ENCODE measurements around the gene TRIO. TPM values are rescaled to one million over a fixed set of nuclear protein-coding genes. Genes with fewer than 3 reads are reported as not detected.

The TRIO gene
- total RNA-seq, 4 donors from 2014 or later, result 21.2 to 105 (median 47.6) TPM

DNA sequence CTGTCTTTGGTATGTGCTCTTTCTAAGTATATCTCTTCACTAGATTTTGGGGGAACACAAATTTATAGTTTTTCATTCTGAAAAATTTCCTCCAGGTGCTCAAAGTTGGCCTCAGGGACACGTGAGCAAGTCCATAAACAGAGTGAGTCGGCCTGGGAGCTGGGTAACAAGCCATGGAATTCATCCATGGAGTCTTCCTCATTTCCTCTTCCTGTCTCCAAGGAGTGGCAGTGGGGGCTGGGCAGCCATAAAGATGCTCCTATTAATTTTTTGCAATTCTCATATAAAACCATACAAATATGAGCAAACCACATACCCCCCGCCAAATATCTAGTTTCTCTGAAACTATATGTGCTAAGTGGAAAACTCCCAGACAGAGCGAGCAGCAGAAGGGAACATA is 301.9 kb downstream of the TRIO start:
- no peak for DNase-seq
- Histone ChIP-seq H3K27me3 (no peaks in the 10 kb centered on the region), H3K9me3 (no peaks in the 10 kb centered on the region), H3K27ac (peak overlapping the region in 3 of 4 donors; percentile 12 to 69 (median 42)), H3K4me1 (peaks cover 0 to 48% (median 23%) of the 10 kb centered on the region in 3 donors), H3K36me3 (peaks cover 0 to 11% (median 0%) of the 10 kb centered on the region in 3 donors), H3K4me3 (no peak overlapping the region)
- WGBS, 2 donors, result 72 to 95% methylated on average over 2 to 4 of the region's 4 CpGs
- intact Hi-C loops (cut with DNase I), result no loop called here
- TF ChIP-seq POLR2A (IDR thresholded peaks at IDR 0.05) (no peak), CTCF (IDR thresholded peaks at IDR 0.05) (no peak)

DNA sequence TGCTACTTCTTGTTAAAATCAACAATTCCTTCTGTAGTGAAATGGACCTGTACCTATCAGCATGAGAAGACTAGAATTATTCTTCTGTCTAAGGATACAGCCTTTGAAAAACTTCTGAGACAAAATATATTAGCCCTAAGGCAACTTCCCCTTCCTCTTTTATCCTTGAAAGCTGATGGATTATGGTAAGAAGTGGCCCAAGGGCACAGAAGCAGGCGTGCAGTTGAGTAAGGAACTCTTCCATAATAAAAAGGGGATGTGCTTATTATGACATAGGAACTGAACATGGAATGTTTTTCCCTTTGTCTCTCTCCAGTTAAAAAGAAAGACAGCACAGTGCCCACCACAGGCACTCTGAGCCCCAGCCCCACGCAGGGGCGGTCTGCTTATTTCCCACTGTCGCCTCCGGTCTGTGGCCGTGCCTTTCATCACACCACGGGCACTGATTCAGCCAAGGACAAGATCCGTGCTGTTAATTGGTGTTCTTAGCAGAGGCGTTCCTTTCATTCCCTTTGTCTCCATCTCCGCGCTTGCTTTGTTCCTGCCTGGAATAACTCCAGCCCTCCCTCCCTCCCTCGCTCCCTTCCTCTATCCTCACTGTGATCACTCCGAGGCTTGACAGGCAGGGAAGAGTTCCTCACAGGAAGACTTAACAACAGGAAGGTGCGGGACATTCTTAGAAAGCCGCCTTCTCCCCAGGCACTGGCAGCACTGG is 302.6 kb downstream of the TRIO start:
- intact Hi-C loops (cut with DNase I), result no loop called here
- no peak for DNase-seq
- H3K27me3 ChIP-seq, result no peaks in the 10 kb centered on the region
- H3K27ac ChIP-seq, result peak overlapping the region in 3 of 4 donors; percentile 42 to 69 (median 42)
- TF ChIP-seq CTCF (IDR thresholded peaks at IDR 0.05) (no peak), POLR2A (IDR thresholded peaks at IDR 0.05) (no peak)
- peaks cover 0 to 48% (median 23%) of the 10 kb centered on the region in 3 donors for H3K4me1 ChIP-seq
- 36 to 47% methylated on average over 12 to 15 of the region's 15 CpGs for WGBS, 2 donors
- H3K9me3 ChIP-seq, result no peaks in the 10 kb centered on the region
- peaks cover 0 to 6% (median 0%) of the 10 kb centered on the region in 3 donors for H3K36me3 ChIP-seq
- peak overlapping the region in 1 of 4 donors; percentile 4 for H3K4me3 ChIP-seq

DNA sequence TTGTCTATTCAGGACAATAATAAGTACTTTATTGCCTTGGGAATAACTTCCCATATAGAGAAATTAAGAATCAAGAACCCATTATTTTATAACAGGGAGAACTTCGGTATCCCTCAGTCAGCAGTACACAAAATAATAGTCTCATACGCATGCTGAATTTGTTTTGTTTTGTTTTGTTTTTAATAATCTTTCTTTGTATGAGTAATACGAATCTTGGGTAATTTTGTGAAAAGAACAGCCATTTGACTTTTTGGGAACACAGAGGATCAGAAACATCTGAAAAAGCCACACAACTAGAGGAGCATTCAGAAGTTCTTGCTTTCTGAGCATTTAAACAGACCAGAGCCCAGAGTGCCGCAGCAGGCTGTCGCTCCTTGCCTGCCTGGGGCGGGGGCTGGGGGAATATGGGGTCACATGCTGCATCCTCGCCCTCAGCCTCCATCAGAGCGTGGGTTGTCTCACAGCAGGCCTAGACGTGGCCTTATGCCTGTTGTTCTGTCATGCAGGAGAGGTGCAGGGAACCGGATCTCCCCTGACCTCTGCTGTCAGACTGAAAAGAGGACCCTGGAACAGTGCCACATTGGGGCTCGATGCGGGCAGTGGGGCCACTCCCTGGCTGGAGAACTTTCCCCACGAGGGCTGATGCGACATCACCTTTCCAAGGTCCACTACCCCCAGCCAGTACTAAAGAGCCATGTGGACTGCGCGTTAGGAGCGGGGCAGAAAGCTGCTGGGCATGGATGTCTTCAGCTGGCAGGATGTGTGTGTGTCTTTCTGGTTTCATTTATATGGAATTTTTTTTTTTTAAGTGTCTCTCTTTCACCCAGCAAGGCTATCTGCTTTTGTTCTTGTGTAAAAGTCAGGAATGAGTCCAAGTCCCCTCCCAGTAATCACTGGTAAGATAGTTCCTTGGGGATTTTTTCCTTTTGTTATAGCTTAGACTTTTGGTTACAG is 305.1 kb downstream of the TRIO start:
- H3K27ac ChIP-seq, result peak overlapping the region; percentile 48 to 89 (median 72)
- peaks cover 0 to 6% (median 0%) of the 10 kb centered on the region in 3 donors for H3K36me3 ChIP-seq
- 70 to 85% methylated on average over 11 to 12 of the region's 17 CpGs for WGBS, 2 donors
- H3K27me3 ChIP-seq, result no peaks in the 10 kb centered on the region
- TF ChIP-seq CTCF (IDR thresholded peaks at IDR 0.05), result no peak
- no peak for TF ChIP-seq POLR2A (IDR thresholded peaks at IDR 0.05)
- H3K4me1 ChIP-seq, result peaks cover 3 to 60% (median 29%) of the 10 kb centered on the region in 3 donors
- H3K4me3 ChIP-seq, result no peak overlapping the region
- no peaks in the 10 kb centered on the region for H3K9me3 ChIP-seq
- DNase-seq, result no peak
- intact Hi-C loops (cut with DNase I), result no loop called here

- intact Hi-C loops (cut with DNase I), result no loop called here
- TF ChIP-seq CTCF (IDR thresholded peaks at IDR 0.05) (no peak), POLR2A (IDR thresholded peaks at IDR 0.05) (no peak)
- Histone ChIP-seq H3K27ac (peak overlapping the region; percentile 41 to 89 (median 72)), H3K9me3 (no peaks in the 10 kb centered on the region), H3K4me3 (no peak overlapping the region), H3K27me3 (no peaks in the 10 kb centered on the region), H3K36me3 (peaks cover 0 to 6% (median 0%) of the 10 kb centered on the region in 3 donors), H3K4me1 (peaks cover 3 to 56% (median 29%) of the 10 kb centered on the region in 3 donors)
- no peak for DNase-seq
- 81 to 85% methylated on average over 16 of the region's 16 CpGs for WGBS, 2 donors
These were observed 306.0 kb downstream of the TRIO start for GRCh38 chr5:14449052-14449661.
